Liver (tissue), 9 donors: ENCODE measurements around the gene CAMSAP2. TPM values are rescaled to one million over a fixed set of nuclear protein-coding genes. Genes with fewer than 3 reads are reported as not detected.

ENCODE experiments used
- DNase-seq: peaks from one replicate; pipeline ENCODE4 v3.0.0-alpha.2; 2017; ENCODE audit warnings: low spot score
- H3K27ac ChIP-seq, 2 donors: one replicate each; pipeline ENCODE4 v1.7.0; 2013; ENCODE audit warnings: inconsistent platforms in 2 of 2, low read length in 2 of 2, control low read depth in 1 of 2, low read depth in 1 of 2, mild to moderate bottlenecking in 1 of 2
- H3K27me3 ChIP-seq, 4 donors: one replicate each; pipeline versions ENCODE4 v1.6.1 to v1.7.0; 2013; ENCODE audit warnings: low read length in 3 of 4, inconsistent platforms in 1 of 4, mild to moderate bottlenecking in 1 of 4, moderate library complexity in 1 of 4; ENCODE audit not compliant: control insufficient read depth in 4 of 4, insufficient read depth in 4 of 4
- H3K36me3 ChIP-seq, 4 donors: one replicate each; pipeline versions ENCODE4 v1.6.1 to v1.7.0; 2013; ENCODE audit warnings: low read length in 3 of 4, mild to moderate bottlenecking in 3 of 4, low read depth in 1 of 4, moderate library complexity in 1 of 4; ENCODE audit not compliant: control insufficient read depth in 4 of 4, insufficient read depth in 3 of 4
- H3K4me1 ChIP-seq, 4 donors: one replicate each; pipeline versions ENCODE4 v1.6.1 to v1.7.0; 2013; ENCODE audit warnings: low read length in 3 of 4, mild to moderate bottlenecking in 3 of 4, moderate library complexity in 1 of 4; ENCODE audit not compliant: control insufficient read depth in 4 of 4, insufficient read depth in 4 of 4
- H3K4me3 ChIP-seq, 3 donors: one replicate each; pipeline versions ENCODE4 v1.6.1 to v1.7.0; 2013; ENCODE audit warnings: low read length in 3 of 3, control low read depth in 1 of 3, low read depth in 1 of 3, mild to moderate bottlenecking in 1 of 3
- H3K9ac ChIP-seq, 2 donors: one replicate each; pipeline ENCODE4 v1.7.0; 2013; ENCODE audit warnings: low read length in 2 of 2, mild to moderate bottlenecking in 2 of 2, moderate library complexity in 2 of 2, control low read depth in 1 of 2, low read depth in 1 of 2
- H3K9me3 ChIP-seq, 4 donors: one replicate each; pipeline versions ENCODE4 v1.6.1 to v1.7.0; 2013; ENCODE audit warnings: low read length in 3 of 4; ENCODE audit not compliant: control insufficient read depth in 4 of 4
- ATF3 ChIP-seq: IDR thresholded peaks from 2 replicates; pipeline ENCODE4 v1.6.1; 2016; ENCODE audit warnings: antibody characterized with exemption
- CTCF ChIP-seq: fragments of 150-350 bp; IDR thresholded peaks from 2 replicates; pipeline ENCODE4 v1.5.1; 2017; ENCODE audit warnings: improper control_type of control experiment, low read depth, low read length; ENCODE audit not compliant: missing input control
- EGR1 ChIP-seq, 2 donors: IDR thresholded peaks; 2 replicates each; pipeline ENCODE4 v1.6.1; 2016 to 2018; ENCODE audit warnings: antibody characterized with exemption in 2 of 2, low read depth in 2 of 2
- FOXA1 ChIP-seq: IDR thresholded peaks from 2 replicates; pipeline ENCODE4 v1.6.1; 2016; ENCODE audit warnings: antibody characterized with exemption
- FOXA2 ChIP-seq: IDR thresholded peaks from 2 replicates; pipeline ENCODE4 v1.6.1; 2016; ENCODE audit warnings: antibody characterized with exemption
- GABPA ChIP-seq, 2 donors: IDR thresholded peaks in 1 of 2; conservative IDR thresholded peaks in 1 of 2; 2 replicates each; pipeline ENCODE4 v1.6.1; 2016; ENCODE audit warnings: antibody characterized with exemption in 2 of 2, mild to moderate bottlenecking in 1 of 2, moderate library complexity in 1 of 2
- HNF4A ChIP-seq, 2 donors: conservative IDR thresholded peaks; 2 replicates each; pipeline ENCODE4 v1.6.1; 2016; ENCODE audit warnings: antibody characterized with exemption in 2 of 2, mild to moderate bottlenecking in 2 of 2
- HNF4G ChIP-seq: IDR thresholded peaks from 2 replicates; pipeline ENCODE4 v1.6.1; 2016; ENCODE audit warnings: antibody characterized with exemption
- JUND ChIP-seq, 2 donors: IDR thresholded peaks; 2 replicates each; pipeline ENCODE4 v1.6.1; 2016; ENCODE audit warnings: antibody characterized with exemption in 2 of 2
- NR2F2 ChIP-seq: IDR thresholded peaks from 2 replicates; pipeline ENCODE4 v1.6.1; 2016; ENCODE audit warnings: antibody characterized with exemption
- RAD21 ChIP-seq, 2 donors: IDR thresholded peaks; 2 replicates each; pipeline ENCODE4 v1.6.1; 2016; ENCODE audit warnings: antibody characterized with exemption in 2 of 2, mild to moderate bottlenecking in 2 of 2
- REST ChIP-seq: IDR thresholded peaks from 2 replicates; pipeline ENCODE4 v1.6.1; 2016; ENCODE audit warnings: antibody characterized with exemption, mild to moderate bottlenecking
- RXRA ChIP-seq, 2 donors: IDR thresholded peaks; 2 replicates each; pipeline ENCODE4 v1.6.1; 2017 to 2018; ENCODE audit warnings: antibody characterized with exemption in 2 of 2, mild to moderate bottlenecking in 1 of 2
- SP1 ChIP-seq: IDR thresholded peaks from 2 replicates; pipeline ENCODE4 v1.6.1; 2018; ENCODE audit warnings: antibody characterized with exemption, mild to moderate bottlenecking
- YY1 ChIP-seq: IDR thresholded peaks from 2 replicates; pipeline ENCODE4 v1.6.1; 2016; ENCODE audit warnings: antibody characterized with exemption, mild to moderate bottlenecking
- WGBS: extraction: QIAGEN DNeasy Blood & Tissue Kit; methylation state at CpG from one replicate; pipeline ENCODE4 v1.1.7; 2013; 5-methylcytosine and 5-hydroxymethylcytosine counted together
- polyA plus RNA-seq, 2 donors: library from polyadenylated mRNA; stranded (reverse) in 1 of 2; unstranded in 1 of 2; fragments of 200-250 nt in 1 of 2; fragments of >200 nt in 1 of 2; fragmentation: Nextera tagmentation in 1 of 2; extraction: Ambion mirVana in 1 of 2; gene quantifications; one replicate each; pipeline versions ENCODE4 v1.2.1 to v1.2.3, GENCODE V29; 2013 to 2015
- total RNA-seq, 2 donors: library from RNA; depleted of rRNA; stranded (reverse); fragments of >200 nt; gene quantifications; one replicate each; pipeline ENCODE4 v1.2.3, GENCODE V29; 2014
- donor health status: healthy.
- donor health status: healthy.
- donor health status: healthy.
- donor health status: healthy.
- donor health status: healthy.

Gene CAMSAP2
- total and polyA plus RNA-seq, 4 donors: 1.9 to 8.6 (median 3.5) TPM

- H3K27ac ChIP-seq: no peak overlapping the region
- WGBS: 92% methylated on average over 5 of the region's 5 CpGs
Measured at GRCh38 chr1:200707116-200707515, 31.6 kb upstream of the CAMSAP2 start.

GRCh38 chr1:200708161-200708560 is 30.5 kb upstream of the CAMSAP2 start:
- TF ChIP-seq HNF4G: no peak
- no peak for TF ChIP-seq FOXA2
- TF ChIP-seq REST: no peak
- TF ChIP-seq CTCF: no peak
- no peak for TF ChIP-seq RXRA (IDR thresholded peaks at IDR 0.05)
- TF ChIP-seq EGR1 (IDR thresholded peaks at IDR 0.05; ENCODE audit: low read depth in 2 of 2): no peak
- no peak for TF ChIP-seq JUND (IDR thresholded peaks at IDR 0.05)
- no peak for TF ChIP-seq YY1
- TF ChIP-seq SP1: no peak
- no peak for DNase-seq
- Histone ChIP-seq H3K4me1 (no peaks in the 10 kb centered on the region), H3K9ac (no peak overlapping the region), H3K27ac (no peak overlapping the region), H3K27me3 (no peaks in the 10 kb centered on the region), H3K4me3 (no peak overlapping the region), H3K36me3 (no peaks in the 10 kb centered on the region), H3K9me3 (no peaks in the 10 kb centered on the region)

More at GRCh38 chr1:200707116-200707515, 31.6 kb upstream of the CAMSAP2 start:
- no peak for DNase-seq
- Histone ChIP-seq H3K27me3 (no peaks in the 10 kb centered on the region), H3K4me3 (no peak overlapping the region), H3K4me1 (no peaks in the 10 kb centered on the region), H3K9ac (no peak overlapping the region), H3K9me3 (no peaks in the 10 kb centered on the region), H3K36me3 (no peaks in the 10 kb centered on the region)
- TF ChIP-seq HNF4A (conservative IDR thresholded peaks at IDR 0.05) (no peak), FOXA1 (no peak), NR2F2 (no peak), SP1 (no peak), GABPA (IDR thresholded peaks at IDR 0.05 in 1 of 2, conservative IDR thresholded peaks at IDR 0.05 in 1 of 2) (no peak), YY1 (no peak), FOXA2 (no peak), ATF3 (no peak)

- Histone ChIP-seq H3K9ac (no peak overlapping the region), H3K9me3 (no peaks in the 10 kb centered on the region), H3K27me3 (no peaks in the 10 kb centered on the region), H3K4me3 (no peak overlapping the region), H3K27ac (no peak overlapping the region), H3K36me3 (no peaks in the 10 kb centered on the region), H3K4me1 (no peaks in the 10 kb centered on the region)
- DNase-seq: no peak
- 78% methylated on average over 1 of the region's 1 CpG for WGBS
- no peak for TF ChIP-seq FOXA1
- no peak for TF ChIP-seq JUND (IDR thresholded peaks at IDR 0.05)
- no peak for TF ChIP-seq HNF4A (conservative IDR thresholded peaks at IDR 0.05)
- no peak for TF ChIP-seq NR2F2
- no peak for TF ChIP-seq SP1
- TF ChIP-seq RAD21 (IDR thresholded peaks at IDR 0.05): no peak
- TF ChIP-seq RXRA (IDR thresholded peaks at IDR 0.05): no peak
- no peak for TF ChIP-seq CTCF
- TF ChIP-seq ATF3: no peak
- no peak for TF ChIP-seq GABPA (IDR thresholded peaks at IDR 0.05 in 1 of 2, conservative IDR thresholded peaks at IDR 0.05 in 1 of 2)
Measured at GRCh38 chr1:200708769-200709168, 29.9 kb upstream of the CAMSAP2 start.
